Measurements from ENCODE around the gene RASSF5. TPM values are rescaled to one million over a fixed set of nuclear protein-coding genes. Genes with fewer than 3 reads are reported as not detected.
A peak's percentile ranks its signal among the peaks of the same experiment; 100 is the strongest.

Gene RASSF5
- total RNA-seq, 1 donor from 2014 or later = 1.2 TPM

- peaks cover 17% of the 10 kb centered on the region for H3K4me1 Mint-ChIP-seq (ENCODE audit: unreplicated experiment)
- no peaks in the 10 kb centered on the region for H3K36me3 Mint-ChIP-seq (ENCODE audit: low read depth, unreplicated experiment)
- H3K9me3 Mint-ChIP-seq (ENCODE audit: unreplicated experiment) = no peaks in the 10 kb centered on the region
- DNase-seq (ENCODE audit: low spot score) = no peak
- H3K4me3 Mint-ChIP-seq (ENCODE audit: unreplicated experiment) = no peak overlapping the region
- no peak for TF ChIP-seq CTCF (IDR thresholded peaks at IDR 0.05; ENCODE audit: unreplicated experiment)
- H3K27ac Mint-ChIP-seq (ENCODE audit: unreplicated experiment) = no peak overlapping the region
- peaks cover 26% of the 10 kb centered on the region for H3K27me3 Mint-ChIP-seq (ENCODE audit: unreplicated experiment)
These were observed 3.0 kb upstream of the RASSF5 start for GRCh38 chr1:206504363-206504713.

GRCh38 chr1:206505702-206506355, 1.5 kb upstream of the RASSF5 start:
- no peaks in the 10 kb centered on the region for H3K36me3 Mint-ChIP-seq (ENCODE audit: low read depth, unreplicated experiment)
- peaks cover 17% of the 10 kb centered on the region for H3K4me1 Mint-ChIP-seq (ENCODE audit: unreplicated experiment)
- no peaks in the 10 kb centered on the region for H3K9me3 Mint-ChIP-seq (ENCODE audit: unreplicated experiment)
- H3K27me3 Mint-ChIP-seq (ENCODE audit: unreplicated experiment) = peaks cover 26% of the 10 kb centered on the region
- no peak for DNase-seq (ENCODE audit: low spot score)
- H3K4me3 Mint-ChIP-seq (ENCODE audit: unreplicated experiment) = no peak overlapping the region
- no peak overlapping the region for H3K27ac Mint-ChIP-seq (ENCODE audit: unreplicated experiment)
- peak; percentile 58 for TF ChIP-seq CTCF (IDR thresholded peaks at IDR 0.05; ENCODE audit: unreplicated experiment)

GRCh38 chr1:206506405-206507283, 687 bp upstream of the RASSF5 start:
- Mint-ChIP-seq H3K27ac (ENCODE audit: unreplicated experiment) (no peak overlapping the region), H3K4me1 (ENCODE audit: unreplicated experiment) (peaks cover 13% of the 10 kb centered on the region), H3K9me3 (ENCODE audit: unreplicated experiment) (no peaks in the 10 kb centered on the region), H3K36me3 (ENCODE audit: low read depth, unreplicated experiment) (no peaks in the 10 kb centered on the region), H3K27me3 (ENCODE audit: unreplicated experiment) (peaks cover 25% of the 10 kb centered on the region), H3K4me3 (ENCODE audit: unreplicated experiment) (peak overlapping the region; percentile 68)
- no peak for TF ChIP-seq CTCF (IDR thresholded peaks at IDR 0.05; ENCODE audit: unreplicated experiment)
- DNase-seq (ENCODE audit: low spot score) = peak; percentile 31

GRCh38 chr1:206508130-206508889, 979 bp downstream of the RASSF5 start:
- DNase-seq (ENCODE audit: low spot score) = no peak
- H3K4me3 Mint-ChIP-seq (ENCODE audit: unreplicated experiment) = peak overlapping the region; percentile 21
- TF ChIP-seq CTCF (IDR thresholded peaks at IDR 0.05; ENCODE audit: unreplicated experiment) = no peak
- H3K36me3 Mint-ChIP-seq (ENCODE audit: low read depth, unreplicated experiment) = no peaks in the 10 kb centered on the region
- H3K27me3 Mint-ChIP-seq (ENCODE audit: unreplicated experiment) = peaks cover 24% of the 10 kb centered on the region
- H3K4me1 Mint-ChIP-seq (ENCODE audit: unreplicated experiment) = peaks cover 15% of the 10 kb centered on the region
- H3K27ac Mint-ChIP-seq (ENCODE audit: unreplicated experiment) = peak overlapping the region; percentile 53
- no peaks in the 10 kb centered on the region for H3K9me3 Mint-ChIP-seq (ENCODE audit: unreplicated experiment)
